Motor neuron (in vitro differentiated cells): ENCODE data around the gene GNG8. TPM values are rescaled to one million over a fixed set of nuclear protein-coding genes. Genes with fewer than 3 reads are reported as not detected.
A peak's percentile ranks its signal among the peaks of the same experiment; 100 is the strongest.

Experiments
- ATAC-seq, 8 experiments: fragments of 200-7000 bp; cut with Tn5 transposase; replicated peaks in 6 of 8; 2 replicates each; pipeline ENCODE4 v1.8.0; 2021; ENCODE audit warnings: mild to moderate bottlenecking in 8 of 8, moderate library complexity in 8 of 8
- H3K27ac ChIP-seq, 2 donors: fragments of 250-450 bp; sonication (Bioruptor Pico); 2 replicates each; pipeline ENCODE4 v1.9.0; 2021; ENCODE audit warnings: antibody characterized with exemption in 2 of 2, mild to moderate bottlenecking in 2 of 2, moderate library complexity in 1 of 2
- H3K4me1 ChIP-seq, 2 donors: fragments of 250-450 bp; sonication (Bioruptor Pico); replicated peaks in 1 of 2; 2 replicates each; pipeline ENCODE4 v1.6.1; 2021; ENCODE audit warnings: antibody characterized with exemption in 2 of 2, mild to moderate bottlenecking in 2 of 2, moderate library complexity in 1 of 2
- H3K4me3 ChIP-seq, 5 donors: fragments of 250-450 bp; sonication (Bioruptor Pico); 2 replicates each; pipeline ENCODE4 v1.9.0; 2021; ENCODE audit warnings: antibody characterized with exemption in 5 of 5, mild to moderate bottlenecking in 5 of 5, moderate library complexity in 4 of 5
- WGBS, 10 experiments: fragments of 450-650 bp; shearing (Covaris generic); methylation state at CpG; one replicate each; pipeline ENCODE4 v1.0.0; 2022; 5-methylcytosine and 5-hydroxymethylcytosine counted together
- in situ Hi-C, 9 experiments: fragments of 400-800 bp; cut with MboI; loops; one replicate each; pipeline ENCODE4 v1.15.0; 2021; ENCODE audit warnings: low sequenced_read_pairs in 9 of 9, low pct_unique_long_range_greater_than_20kb in 2 of 9; ENCODE audit not compliant: unreplicated experiment in 9 of 9
- total RNA-seq, 8 experiments: library from RNA; unstranded; fragments of 300-600 nt; gene quantifications; 2 replicates each; pipeline versions ENCODE4 v1.2.3 to v1.2.4, GENCODE V29; 2022

The GNG8 gene
- total RNA-seq, 8 experiments from 2014 or later = not detected

- Histone ChIP-seq H3K4me3 (no peak overlapping the region), H3K4me1 (peaks cover 18 to 21% of the 10 kb centered on the region in 2 donors), H3K27ac (no peak overlapping the region)
- 59 to 100% (median 89%) methylated on average over 1 to 9 of the region's 13 CpGs; no CpG with 5 or more reads in 5 of the 10 experiments for WGBS, 10 experiments
- in situ Hi-C loops = loop anchor here in 1 of 9 experiments (25.0 kb wide), 1 partner anchor 232 kb away; no protein-coding TSS in a partner anchor
- no peak for ATAC-seq
Measured at GRCh38 chr19:46604781-46605355, 31.1 kb downstream of the GNG8 start.

- 0 to 100% (median 61%) methylated on average over 1 to 5 of the region's 9 CpGs; no CpG with 5 or more reads in 4 of the 10 experiments for WGBS, 10 experiments
- in situ Hi-C loops = loop anchor here in 1 of 9 experiments (25.0 kb wide), 1 partner anchor 234 kb away; no protein-coding TSS in a partner anchor
- peaks cover 18 to 21% of the 10 kb centered on the region in 2 donors for H3K4me1 ChIP-seq
- ATAC-seq = no peak
- peak overlapping the region in 4 of 5 donors; percentile 55 to 99 (median 85) for H3K4me3 ChIP-seq
- H3K27ac ChIP-seq = no peak overlapping the region
Measured at GRCh38 chr19:46603752-46604231, 32.2 kb downstream of the GNG8 start.

DNA sequence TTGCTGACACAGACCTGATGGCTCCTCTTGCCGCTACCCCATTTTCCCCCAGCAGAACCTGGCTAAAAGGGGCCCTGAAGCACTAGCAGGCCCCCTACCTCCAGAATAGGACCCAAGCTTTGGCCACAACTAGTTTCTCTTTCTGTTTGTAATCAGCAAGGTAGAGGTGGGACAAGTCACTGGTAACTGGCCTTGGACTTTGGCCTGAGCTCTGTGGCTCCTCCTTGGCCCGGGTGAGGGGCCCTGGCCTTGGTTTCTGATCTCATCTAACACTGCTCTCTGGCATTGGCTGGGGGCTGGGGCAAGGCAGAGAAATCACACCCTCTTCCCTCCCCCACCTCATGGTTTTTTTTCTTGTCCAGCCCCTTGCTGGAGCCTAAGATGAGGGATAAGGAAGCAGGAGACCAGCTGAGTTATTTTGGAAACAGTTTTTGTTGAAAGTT, 32.8 kb downstream of the GNG8 start:
- in situ Hi-C loops = loop anchor here in 1 of 9 experiments (25.0 kb wide), 1 partner anchor 234 kb away; no protein-coding TSS in a partner anchor
- Histone ChIP-seq H3K4me1 (peaks cover 18 to 21% of the 10 kb centered on the region in 2 donors), H3K27ac (peak overlapping the region; percentile 100), H3K4me3 (peak overlapping the region; percentile 55 to 99 (median 73))
- 0 to 80% methylated on average over 1 of the region's 2 CpGs; no CpG with 5 or more reads in 8 of the 10 experiments for WGBS, 10 experiments
- ATAC-seq = no peak

- WGBS, 10 experiments = 0 to 40% (median 12%) methylated on average over 1 to 12 of the region's 23 CpGs; no CpG with 5 or more reads in 6 of the 10 experiments
- Histone ChIP-seq H3K4me1 (peaks cover 18 to 21% of the 10 kb centered on the region in 2 donors), H3K4me3 (peak overlapping the region; percentile 55 to 99 (median 73)), H3K27ac (peak overlapping the region; percentile 100)
- in situ Hi-C loops = loop anchor here in 1 of 9 experiments (25.0 kb wide), 1 partner anchor 235 kb away; no protein-coding TSS in a partner anchor
- ATAC-seq = peak in 3 of 8 experiments; percentile 2 to 7 (median 3)
Measured at GRCh38 chr19:46602392-46603194, 33.4 kb downstream of the GNG8 start.

DNA sequence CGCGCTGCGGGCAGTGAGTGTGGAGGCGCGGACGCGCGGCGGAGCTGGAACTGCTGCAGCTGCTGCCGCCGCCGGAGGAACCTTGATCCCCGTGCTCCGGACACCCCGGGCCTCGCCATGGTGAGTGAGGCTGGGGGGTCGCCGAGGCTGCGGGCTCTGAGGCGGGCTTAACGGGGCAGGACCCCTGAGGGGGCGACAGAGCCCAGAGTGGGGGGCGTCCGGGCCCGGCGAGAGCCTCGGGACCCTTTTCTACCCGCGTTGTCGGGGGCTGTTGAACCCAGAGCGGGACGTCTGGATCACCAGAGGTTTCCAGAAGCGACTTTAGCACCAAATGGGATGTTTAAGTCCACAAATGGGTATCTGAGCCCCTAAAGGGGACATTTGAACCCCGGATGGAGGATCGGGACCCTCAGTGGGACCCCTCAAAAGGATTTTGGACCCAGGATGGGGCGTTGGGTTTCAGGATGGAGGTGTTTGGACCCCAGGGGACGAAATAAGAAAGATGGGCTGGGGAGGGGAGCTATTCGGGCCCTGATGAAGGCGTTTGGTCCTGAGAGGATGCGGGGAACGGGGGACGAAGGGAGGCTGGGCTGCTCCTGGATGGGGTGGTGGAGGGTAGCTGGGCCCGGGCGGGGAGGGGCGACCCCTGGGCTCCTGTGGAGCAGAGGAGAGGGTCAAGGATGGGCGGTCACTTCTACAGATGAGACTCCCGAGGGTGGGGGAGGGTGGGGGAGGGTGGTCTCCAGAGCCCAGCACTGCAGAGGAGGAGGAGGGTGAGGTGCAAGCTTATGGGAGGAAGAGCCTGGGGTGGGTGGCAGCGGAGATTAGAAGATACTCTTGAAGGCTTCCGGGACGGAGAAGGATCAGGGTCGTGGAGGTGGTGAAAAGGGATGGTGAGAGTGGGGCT, 34.4 kb downstream of the GNG8 start, which contains the start of gene CALM3:
TSS of gene CALM3 (plus strand) at position 13 of the 907 bp plus-strand sequence. CDS start at position 118, 105 bp downstream.
- peak in 3 of 8 experiments; percentile 2 to 7 (median 3) for ATAC-seq
- Histone ChIP-seq H3K4me1 (peaks cover 18 to 21% of the 10 kb centered on the region in 2 donors), H3K4me3 (peak within 1 kb of the TSS; percentile 55 to 99 (median 73)), H3K27ac (peak within 1 kb of the TSS; percentile 100)
- WGBS, 10 experiments = 0% methylated on average over 1 to 3 of the region's 51 CpGs; no CpG with 5 or more reads in 8 of the 10 experiments
- in situ Hi-C loops = loop anchor here in 1 of 9 experiments (25.0 kb wide), 1 partner anchor 236 kb away; no protein-coding TSS in a partner anchor

GRCh38 chr19:46600384-46601317, 35.4 kb downstream of the GNG8 start:
- WGBS, 10 experiments = 0 to 17% (median 0%) methylated on average over 1 to 19 of the region's 93 CpGs; no CpG with 5 or more reads in 3 of the 10 experiments
- Histone ChIP-seq H3K27ac (peak overlapping the region; percentile 100), H3K4me1 (peaks cover 18 to 21% of the 10 kb centered on the region in 2 donors), H3K4me3 (peak overlapping the region; percentile 55 to 99 (median 73))
- in situ Hi-C loops = loop anchor here in 1 of 9 experiments (25.0 kb wide), 1 partner anchor 237 kb away; no protein-coding TSS in a partner anchor
- ATAC-seq = peak; percentile 84 to 91 (median 88)

GRCh38 chr19:46599716-46600373, 36.2 kb downstream of the GNG8 start:
- no peak for ATAC-seq
- H3K4me3 ChIP-seq = peak overlapping the region; percentile 55 to 99 (median 73)
- H3K4me1 ChIP-seq = peaks cover 18% of the 10 kb centered on the region in 2 donors
- 33 to 92% (median 77%) methylated on average over 1 to 5 of the region's 9 CpGs; no CpG with 5 or more reads in 5 of the 10 experiments for WGBS, 10 experiments
- peak overlapping the region; percentile 100 for H3K27ac ChIP-seq
- in situ Hi-C loops = loop anchor here in 1 of 9 experiments (25.0 kb wide), 1 partner anchor 237 kb away; no protein-coding TSS in a partner anchor

- Histone ChIP-seq H3K27ac (no peak overlapping the region), H3K4me3 (no peak overlapping the region), H3K4me1 (peaks cover 8 to 9% of the 10 kb centered on the region in 2 donors)
- WGBS, 10 experiments = 68 to 100% (median 90%) methylated on average over 2 to 4 of the region's 4 CpGs
- in situ Hi-C loops = no loop called here
- ATAC-seq = no peak
Measured at GRCh38 chr19:46598372-46598917, 37.6 kb downstream of the GNG8 start.

DNA sequence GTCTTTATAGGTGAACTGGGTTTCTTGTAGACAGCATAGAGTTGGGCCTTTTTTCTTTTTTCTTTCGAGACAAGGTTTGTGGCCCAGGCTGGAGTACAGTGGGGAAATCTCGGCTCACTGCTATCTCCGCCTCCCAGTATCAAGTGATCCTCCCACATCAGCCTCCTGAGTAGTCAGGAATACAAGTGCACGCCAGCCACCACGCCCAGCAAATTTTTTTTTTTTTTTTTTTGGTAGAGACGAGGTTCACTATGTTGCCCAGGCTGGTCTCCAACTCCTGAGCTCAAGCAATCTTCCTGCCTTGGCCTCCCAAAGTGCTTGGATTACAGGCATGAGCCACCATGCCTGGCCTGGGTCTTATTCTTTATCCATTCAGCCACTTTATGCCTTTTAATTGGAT, 40.0 kb downstream of the GNG8 start:
- Histone ChIP-seq H3K27ac (no peak overlapping the region), H3K4me1 (no peaks in the 10 kb centered on the region), H3K4me3 (no peak overlapping the region)
- in situ Hi-C loops = no loop called here
- no peak for ATAC-seq
- WGBS, 10 experiments = 29 to 71% (median 53%) methylated on average over 1 to 6 of the region's 6 CpGs; no CpG with 5 or more reads in 1 of the 10 experiments

- no peak overlapping the region for H3K27ac ChIP-seq
- ATAC-seq = no peak
- in situ Hi-C loops = no loop called here
- WGBS, 10 experiments = 66 to 92% (median 82%) methylated on average over 2 to 3 of the region's 3 CpGs; no CpG with 5 or more reads in 4 of the 10 experiments
- H3K4me3 ChIP-seq = no peak overlapping the region
- no peaks in the 10 kb centered on the region for H3K4me1 ChIP-seq
Measured at GRCh38 chr19:46591870-46592269, 44.1 kb downstream of the GNG8 start.
